Memory B cell (primary cell): ENCODE results near the gene PTPRD.

Source experiments
- ATAC-seq: fragments of 150-1000 bp; cut with Tn5 transposase; 2 replicates; pipeline ENCODE4 v1.10.0; 2021; ENCODE audit warnings: low read depth, mild to moderate bottlenecking, moderate library complexity
- DNase-seq, 2 donors: peaks; one replicate each; pipeline ENCODE4 v3.0.0; 2022; ENCODE audit warnings: low spot score in 2 of 2
- H3K27ac Mint-ChIP-seq: one replicate; pipeline ENCODE4 v1.8.0; 2022; ENCODE audit warnings: mild to moderate bottlenecking, moderate library complexity, mixed read lengths
- H3K27me3 Mint-ChIP-seq: one replicate; pipeline ENCODE4 v1.8.0; 2022; ENCODE audit warnings: mixed read lengths
- H3K36me3 Mint-ChIP-seq: one replicate; pipeline ENCODE4 v1.8.0; 2022; ENCODE audit warnings: mild to moderate bottlenecking, mixed read lengths
- H3K4me1 Mint-ChIP-seq: one replicate; pipeline ENCODE4 v1.8.0; 2022; ENCODE audit warnings: mixed read lengths
- H3K4me3 Mint-ChIP-seq: one replicate; pipeline ENCODE4 v1.8.0; 2022; ENCODE audit warnings: mild to moderate bottlenecking, moderate library complexity, mixed read lengths
- H3K9me3 Mint-ChIP-seq: one replicate; pipeline ENCODE4 v1.8.0; 2022; ENCODE audit warnings: mixed read lengths

Gene PTPRD

GRCh38 chr9:10236161-10236560, 376.6 kb downstream of the PTPRD start:
- Mint-ChIP-seq H3K4me3 (no peak overlapping the region), H3K27ac (no peak overlapping the region), H3K27me3 (no peaks in the 10 kb centered on the region), H3K36me3 (no peaks in the 10 kb centered on the region), H3K9me3 (peaks cover 2% of the 10 kb centered on the region), H3K4me1 (no peaks in the 10 kb centered on the region)
- DNase-seq = no peak
- ATAC-seq = no peak

GRCh38 chr9:10235376-10235775, 377.4 kb downstream of the PTPRD start:
- no peak for DNase-seq
- H3K27me3 Mint-ChIP-seq = no peaks in the 10 kb centered on the region
- no peaks in the 10 kb centered on the region for H3K36me3 Mint-ChIP-seq
- peaks cover 2% of the 10 kb centered on the region for H3K9me3 Mint-ChIP-seq
- peaks cover under 1% of the 10 kb centered on the region for H3K4me1 Mint-ChIP-seq
- no peak for ATAC-seq
- H3K4me3 Mint-ChIP-seq = no peak overlapping the region
- no peak overlapping the region for H3K27ac Mint-ChIP-seq

GRCh38 chr9:10232352-10232930, 380.4 kb downstream of the PTPRD start:
- no peak for DNase-seq
- Mint-ChIP-seq H3K36me3 (no peaks in the 10 kb centered on the region), H3K27ac (no peak overlapping the region), H3K4me3 (no peak overlapping the region), H3K27me3 (no peaks in the 10 kb centered on the region), H3K4me1 (peaks cover 4% of the 10 kb centered on the region), H3K9me3 (no peaks in the 10 kb centered on the region)
- ATAC-seq = no peak

- DNase-seq (no peak), ATAC-seq (no peak)
- Mint-ChIP-seq H3K4me3 (no peak overlapping the region), H3K9me3 (no peaks in the 10 kb centered on the region), H3K27ac (no peak overlapping the region), H3K27me3 (no peaks in the 10 kb centered on the region), H3K4me1 (peaks cover 4% of the 10 kb centered on the region), H3K36me3 (no peaks in the 10 kb centered on the region)
Observed at GRCh38 chr9:10230512-10230911, 382.3 kb downstream of the PTPRD start.

GRCh38 chr9:10228082-10228481, 384.7 kb downstream of the PTPRD start:
- peaks cover 4% of the 10 kb centered on the region for H3K4me1 Mint-ChIP-seq
- peaks cover 1% of the 10 kb centered on the region for H3K9me3 Mint-ChIP-seq
- H3K27ac Mint-ChIP-seq = no peak overlapping the region
- DNase-seq = no peak
- H3K36me3 Mint-ChIP-seq = no peaks in the 10 kb centered on the region
- H3K4me3 Mint-ChIP-seq = no peak overlapping the region
- ATAC-seq = no peak
- no peaks in the 10 kb centered on the region for H3K27me3 Mint-ChIP-seq

GRCh38 chr9:10226996-10227395, 385.8 kb downstream of the PTPRD start:
- H3K36me3 Mint-ChIP-seq = no peaks in the 10 kb centered on the region
- no peaks in the 10 kb centered on the region for H3K27me3 Mint-ChIP-seq
- no peak overlapping the region for H3K4me3 Mint-ChIP-seq
- H3K9me3 Mint-ChIP-seq = peaks cover 1% of the 10 kb centered on the region
- no peak overlapping the region for H3K27ac Mint-ChIP-seq
- DNase-seq = no peak
- H3K4me1 Mint-ChIP-seq = peaks cover 4% of the 10 kb centered on the region
- no peak for ATAC-seq

GRCh38 chr9:10212702-10213101, 400.1 kb downstream of the PTPRD start:
- H3K27me3 Mint-ChIP-seq = no peaks in the 10 kb centered on the region
- no peak for ATAC-seq
- H3K4me1 Mint-ChIP-seq = no peaks in the 10 kb centered on the region
- H3K27ac Mint-ChIP-seq = no peak overlapping the region
- DNase-seq = no peak
- H3K9me3 Mint-ChIP-seq = peaks cover 1% of the 10 kb centered on the region
- H3K36me3 Mint-ChIP-seq = no peaks in the 10 kb centered on the region
- H3K4me3 Mint-ChIP-seq = no peak overlapping the region

GRCh38 chr9:10208691-10209069, 404.1 kb downstream of the PTPRD start:
- no peaks in the 10 kb centered on the region for H3K36me3 Mint-ChIP-seq
- H3K4me3 Mint-ChIP-seq = peak overlapping the region; percentile 85
- DNase-seq = no peak
- ATAC-seq = no peak
- peaks cover 1% of the 10 kb centered on the region for H3K9me3 Mint-ChIP-seq
- no peak overlapping the region for H3K27ac Mint-ChIP-seq
- H3K27me3 Mint-ChIP-seq = no peaks in the 10 kb centered on the region
- H3K4me1 Mint-ChIP-seq = no peaks in the 10 kb centered on the region

- no peaks in the 10 kb centered on the region for H3K9me3 Mint-ChIP-seq
- ATAC-seq = no peak
Observed at GRCh38 chr9:10204276-10204675, 408.5 kb downstream of the PTPRD start.

GRCh38 chr9:10173561-10173960, 439.2 kb downstream of the PTPRD start:
- DNase-seq = no peak
- H3K4me1 Mint-ChIP-seq = no peaks in the 10 kb centered on the region
- peaks cover 4% of the 10 kb centered on the region for H3K9me3 Mint-ChIP-seq
- H3K27me3 Mint-ChIP-seq = no peaks in the 10 kb centered on the region
- no peak overlapping the region for H3K4me3 Mint-ChIP-seq
- no peak overlapping the region for H3K27ac Mint-ChIP-seq
- ATAC-seq = no peak
- no peaks in the 10 kb centered on the region for H3K36me3 Mint-ChIP-seq

More at GRCh38 chr9:10204276-10204675, 408.5 kb downstream of the PTPRD start:
- H3K4me1 Mint-ChIP-seq = no peaks in the 10 kb centered on the region
- H3K4me3 Mint-ChIP-seq = no peak overlapping the region
- no peaks in the 10 kb centered on the region for H3K27me3 Mint-ChIP-seq
- H3K27ac Mint-ChIP-seq = no peak overlapping the region
- no peaks in the 10 kb centered on the region for H3K36me3 Mint-ChIP-seq
- DNase-seq = no peak

GRCh38 chr9:10172476-10172875, 440.3 kb downstream of the PTPRD start:
- Mint-ChIP-seq H3K27me3 (no peaks in the 10 kb centered on the region), H3K4me1 (no peaks in the 10 kb centered on the region), H3K4me3 (no peak overlapping the region), H3K27ac (no peak overlapping the region), H3K36me3 (no peaks in the 10 kb centered on the region), H3K9me3 (peaks cover 4% of the 10 kb centered on the region)
- ATAC-seq (no peak), DNase-seq (no peak)

- Mint-ChIP-seq H3K27ac (no peak overlapping the region), H3K27me3 (no peaks in the 10 kb centered on the region), H3K4me3 (no peak overlapping the region), H3K9me3 (peaks cover 2% of the 10 kb centered on the region), H3K36me3 (no peaks in the 10 kb centered on the region), H3K4me1 (no peaks in the 10 kb centered on the region)
- DNase-seq (no peak), ATAC-seq (no peak)
Observed at GRCh38 chr9:10168241-10168640, 444.6 kb downstream of the PTPRD start.

- Mint-ChIP-seq H3K4me1 (no peaks in the 10 kb centered on the region), H3K27ac (no peak overlapping the region), H3K36me3 (no peaks in the 10 kb centered on the region), H3K4me3 (no peak overlapping the region), H3K27me3 (no peaks in the 10 kb centered on the region), H3K9me3 (no peaks in the 10 kb centered on the region)
- DNase-seq = no peak
- ATAC-seq = no peak
Observed at GRCh38 chr9:10148796-10149195, 464.0 kb downstream of the PTPRD start.

- Mint-ChIP-seq H3K9me3 (peaks cover 2% of the 10 kb centered on the region), H3K4me1 (no peaks in the 10 kb centered on the region), H3K36me3 (no peaks in the 10 kb centered on the region), H3K27me3 (no peaks in the 10 kb centered on the region), H3K27ac (no peak overlapping the region), H3K4me3 (no peak overlapping the region)
- ATAC-seq = no peak
- no peak for DNase-seq
Observed at GRCh38 chr9:10146517-10147331, 466.1 kb downstream of the PTPRD start.

- Mint-ChIP-seq H3K27ac (no peak overlapping the region), H3K36me3 (no peaks in the 10 kb centered on the region), H3K4me1 (no peaks in the 10 kb centered on the region), H3K9me3 (peaks cover 2% of the 10 kb centered on the region), H3K4me3 (no peak overlapping the region), H3K27me3 (no peaks in the 10 kb centered on the region)
- DNase-seq = no peak
- no peak for ATAC-seq
Observed at GRCh38 chr9:10144355-10144754, 468.4 kb downstream of the PTPRD start.
